NCI-H2227 treated with DMSO at 0.1 percent for 48 hours (cell line): Measurements from ENCODE around the gene PRKAR2B.

Experiments
- DNase-seq: peaks from one replicate; lab custom pipeline; 2025; lab: John Stamatoyannopoulos, UW

Gene PRKAR2B

DNA sequence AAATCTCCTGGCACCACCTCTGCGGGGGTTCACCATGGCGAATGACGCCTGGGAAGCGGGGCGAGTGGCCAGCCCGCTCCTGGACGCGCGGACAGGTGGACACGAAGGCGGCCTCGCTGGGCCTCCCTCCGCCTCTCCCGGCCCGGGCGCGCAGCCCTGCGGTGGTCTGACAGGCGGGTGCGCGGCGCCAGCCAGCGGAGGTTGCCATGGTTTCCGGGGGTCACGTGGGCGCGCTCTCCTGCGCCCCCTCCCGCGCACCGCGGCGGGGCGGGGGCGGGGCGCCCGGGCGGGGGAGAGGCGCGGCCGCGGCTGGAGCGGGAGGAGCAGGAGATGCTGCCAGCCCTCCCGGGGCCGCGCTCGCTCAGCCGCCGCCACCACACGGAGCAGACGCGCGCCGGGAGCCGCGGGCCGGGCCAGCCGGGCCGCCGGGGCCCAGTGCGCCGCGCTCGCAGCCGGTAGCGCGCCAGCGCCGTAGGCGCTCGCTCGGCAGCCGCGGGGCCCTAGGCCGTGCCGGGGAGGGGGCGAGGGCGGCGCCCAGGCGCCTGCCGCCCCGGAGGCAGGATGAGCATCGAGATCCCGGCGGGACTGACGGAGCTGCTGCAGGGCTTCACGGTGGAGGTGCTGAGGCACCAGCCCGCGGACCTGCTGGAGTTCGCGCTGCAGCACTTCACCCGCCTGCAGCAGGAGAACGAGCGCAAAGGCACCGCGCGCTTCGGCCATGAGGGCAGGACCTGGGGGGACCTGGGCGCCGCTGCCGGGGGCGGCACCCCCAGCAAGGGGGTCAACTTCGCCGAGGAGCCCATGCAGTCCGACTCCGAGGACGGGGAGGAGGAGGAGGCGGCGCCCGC is at the start of gene PRKAR2B:
TSS of gene PRKAR2B (plus strand) at position 359 of the 848 bp plus-strand sequence. CDS start at position 562, 203 bp downstream.
- DNase-seq: peak; percentile 95

GRCh38 chr7:106994833-106995232 is 49.7 kb upstream of the PRKAR2B start:
- no peak for DNase-seq

DNA sequence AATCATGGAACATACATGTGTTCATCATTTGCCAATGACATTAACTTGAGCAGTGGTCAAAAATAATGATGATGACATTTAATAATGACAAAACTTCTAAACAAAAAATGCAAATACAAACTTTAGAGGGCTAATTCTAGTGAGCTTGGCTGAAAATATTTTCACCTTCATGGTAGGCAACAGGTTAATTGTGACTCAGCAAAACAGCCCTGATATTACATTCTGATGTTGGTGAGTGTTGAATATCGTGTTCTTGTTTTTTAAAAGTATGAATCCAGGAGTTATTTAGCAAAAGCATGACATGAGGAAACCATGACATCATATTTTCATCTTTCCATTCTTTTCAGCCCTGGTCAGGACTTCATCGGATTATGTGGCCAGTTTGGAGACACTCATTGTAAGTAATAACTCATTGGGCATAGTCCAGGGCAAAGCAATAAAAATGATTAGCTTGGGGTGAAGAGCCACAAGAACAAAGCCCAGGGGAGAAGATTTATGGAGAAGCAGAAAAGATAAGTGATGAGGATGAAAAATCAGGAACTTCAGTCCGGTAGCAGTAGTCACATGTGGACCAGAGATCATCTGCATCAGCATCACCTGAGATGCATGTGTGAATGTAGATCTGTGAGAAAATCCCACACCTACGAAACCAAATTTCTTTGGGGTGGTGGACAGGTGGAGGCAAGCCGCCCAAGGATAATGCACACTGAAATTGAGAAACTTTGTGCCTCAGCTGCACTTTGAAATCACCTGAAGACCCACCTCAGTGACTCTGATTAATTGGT is 46.8 kb upstream of the PRKAR2B start:
- no peak for DNase-seq

GRCh38 chr7:106999023-106999422 is 45.5 kb upstream of the PRKAR2B start:
- no peak for DNase-seq

GRCh38 chr7:107001490-107001889 is 43.0 kb upstream of the PRKAR2B start:
- DNase-seq: no peak

DNA sequence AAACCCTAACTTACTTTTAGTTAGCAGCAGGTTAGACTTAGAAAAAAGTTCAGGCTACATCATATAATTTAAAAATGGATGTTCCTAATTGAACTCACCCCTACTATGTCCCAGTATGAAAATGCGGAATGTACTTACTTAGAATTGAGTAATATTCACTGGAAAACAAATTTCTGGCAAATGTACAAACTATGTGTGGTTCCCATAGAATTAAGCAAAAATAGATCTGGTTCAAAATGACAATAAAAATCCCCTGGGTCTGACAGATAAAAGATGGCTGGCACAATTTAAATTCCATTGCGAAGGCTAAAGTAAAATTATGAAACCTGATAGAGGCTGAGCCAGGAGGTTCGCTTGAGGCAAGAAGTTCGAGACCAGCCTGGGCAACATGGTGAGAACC is 42.4 kb upstream of the PRKAR2B start:
- no peak for DNase-seq

DNA sequence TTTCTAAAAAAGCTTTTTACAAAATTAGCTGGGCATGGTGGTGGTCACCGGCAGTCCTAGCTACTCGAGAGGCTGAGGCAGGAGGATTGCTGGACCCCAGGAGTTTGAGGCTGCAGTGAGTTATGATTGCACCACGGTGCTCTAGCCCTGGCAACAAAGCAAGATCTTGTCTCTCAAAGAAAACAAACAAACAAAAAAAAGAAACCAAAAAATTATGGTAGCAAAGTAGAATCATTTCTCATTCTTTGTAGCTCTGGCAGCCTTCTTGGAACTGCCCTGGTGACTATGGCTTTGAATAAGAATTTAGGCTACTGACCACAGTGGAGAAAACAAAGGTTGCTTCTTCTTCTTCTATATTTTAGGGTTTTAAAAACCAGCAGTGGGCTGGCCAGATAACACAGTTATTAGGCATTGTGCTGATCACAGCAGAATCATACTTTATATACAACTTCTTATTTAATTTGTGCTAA is 41.9 kb upstream of the PRKAR2B start:
- no peak for DNase-seq

DNA sequence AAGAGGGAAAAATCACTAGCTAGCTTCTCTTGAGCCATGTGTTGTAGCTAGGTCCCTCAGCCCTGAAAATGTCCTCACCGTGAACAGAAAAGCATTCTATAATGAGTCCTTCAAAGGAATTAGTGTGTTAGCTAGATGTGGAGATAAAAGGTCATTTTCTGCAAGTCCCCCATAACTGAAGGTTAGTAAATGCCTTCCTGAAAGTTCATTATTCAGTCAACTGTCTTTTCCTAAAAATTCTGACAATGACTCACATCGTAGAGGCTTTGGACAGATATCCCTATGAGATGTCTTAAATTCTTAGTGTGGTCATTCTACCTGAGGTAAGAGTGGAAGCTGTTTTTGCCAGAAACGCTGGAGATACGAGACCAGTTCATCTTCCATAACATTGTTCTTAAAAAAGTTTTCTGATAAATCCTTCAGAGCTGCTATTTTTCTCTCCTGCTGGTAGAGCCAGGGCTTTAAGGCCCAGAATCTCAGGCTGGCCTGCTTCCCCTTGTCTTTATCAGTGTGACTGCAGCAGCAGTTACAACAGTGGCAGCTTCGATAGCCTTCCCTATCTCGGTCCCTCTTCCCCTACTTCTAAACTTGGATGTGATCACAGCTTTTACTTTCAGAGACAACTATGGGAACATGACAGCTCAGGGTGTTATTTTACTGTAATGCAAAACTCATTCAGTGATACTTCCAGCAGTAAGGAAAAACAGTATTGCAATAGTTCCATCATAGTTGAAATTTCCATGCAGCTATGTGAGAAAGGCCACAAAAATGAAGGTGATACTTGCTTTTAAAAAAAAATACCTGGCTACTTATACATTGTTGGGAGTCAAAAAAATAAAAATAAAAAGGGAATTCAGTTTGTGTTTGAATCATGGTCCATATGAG is 37.3 kb upstream of the PRKAR2B start:
- no peak for DNase-seq

GRCh38 chr7:107007892-107008287 is 36.6 kb upstream of the PRKAR2B start:
- DNase-seq: no peak

GRCh38 chr7:107009846-107010203 is 34.7 kb upstream of the PRKAR2B start:
- no peak for DNase-seq

DNA sequence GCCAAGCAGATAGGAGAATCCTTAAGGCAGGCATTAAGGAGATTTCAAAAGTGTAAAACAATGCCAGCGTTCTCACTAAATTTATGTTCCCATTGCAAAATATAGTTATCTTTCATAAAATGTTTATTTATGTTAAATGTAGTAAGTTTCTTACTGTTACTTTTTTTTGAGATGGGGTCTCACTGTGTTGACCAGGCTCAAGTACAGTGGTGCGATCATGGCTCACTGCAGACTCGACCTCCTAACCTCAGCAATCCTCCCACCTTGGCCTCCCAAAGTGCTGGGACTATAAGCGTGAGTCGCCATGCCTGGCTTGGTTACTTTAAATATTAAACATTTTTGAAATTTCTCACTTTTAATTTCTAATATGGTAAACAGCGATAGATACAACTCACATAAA is 31.8 kb upstream of the PRKAR2B start:
- no peak for DNase-seq

DNA sequence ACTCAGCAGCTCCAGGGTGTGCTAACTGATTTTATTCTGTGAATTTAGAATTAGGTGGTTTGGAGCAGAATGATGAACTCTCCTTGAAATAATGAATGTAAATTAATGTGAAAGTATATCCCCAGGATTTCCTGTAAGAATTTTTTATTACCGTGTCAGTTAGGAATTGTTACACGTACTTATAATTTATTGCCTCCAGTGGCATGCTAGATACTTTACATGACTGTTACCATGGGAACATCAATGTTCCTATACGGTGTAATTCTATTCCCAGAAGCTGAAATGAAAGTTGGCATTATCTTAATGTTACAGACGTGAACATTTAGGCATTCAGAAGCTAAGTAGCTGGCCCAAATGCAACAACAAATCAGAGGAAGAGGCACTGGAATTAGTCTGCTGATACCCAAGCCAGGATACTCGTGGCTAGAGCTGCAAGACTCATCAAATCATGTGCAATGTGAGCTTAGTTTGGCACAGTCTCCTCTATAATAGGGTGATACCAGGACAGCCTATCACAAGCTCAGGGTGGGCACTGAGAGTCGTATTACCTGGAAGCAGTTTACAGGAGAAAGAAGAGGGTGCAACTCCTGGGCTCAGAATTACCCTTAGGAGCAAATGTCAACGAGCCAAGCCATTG is 30.0 kb upstream of the PRKAR2B start:
- no peak for DNase-seq

- DNase-seq: no peak
These were observed 28.2 kb upstream of the PRKAR2B start for GRCh38 chr7:107016312-107016711.

DNA sequence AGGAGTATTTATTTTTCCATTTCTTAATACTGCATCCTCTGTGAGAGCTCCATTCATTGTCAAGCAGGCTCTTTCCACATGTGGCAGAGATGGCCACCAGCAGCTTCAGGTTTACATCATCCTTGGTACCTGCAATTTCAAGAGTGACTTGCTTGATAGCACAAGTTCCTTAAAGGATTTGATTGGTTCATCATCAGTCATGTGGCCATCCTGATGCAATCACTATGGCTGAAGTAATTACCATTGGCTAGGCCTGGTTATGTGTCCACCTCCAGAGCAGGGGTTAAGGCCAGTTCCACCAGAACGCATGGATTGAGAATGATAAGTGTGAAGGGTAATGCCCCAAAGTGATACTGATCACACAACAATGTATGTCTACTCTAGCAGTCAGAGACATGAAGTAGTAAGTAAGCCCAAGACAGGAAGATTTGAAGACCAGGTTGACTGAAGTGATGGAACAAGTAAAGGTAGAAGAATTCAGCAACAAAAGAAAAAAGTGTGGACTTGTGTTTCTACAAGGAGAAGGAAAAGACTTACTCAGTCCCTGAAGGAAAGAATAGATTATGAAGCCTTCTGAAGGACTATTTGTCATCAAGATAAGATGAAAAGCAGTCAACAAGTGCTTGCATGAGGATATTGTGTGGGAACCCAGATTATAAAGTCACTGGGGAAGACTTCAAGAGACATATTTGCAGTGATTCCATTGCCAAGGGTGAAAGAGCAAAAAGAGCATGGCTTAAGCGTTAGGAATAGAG is 26.4 kb upstream of the PRKAR2B start:
- DNase-seq: no peak

- DNase-seq: no peak
These were observed 24.1 kb upstream of the PRKAR2B start for GRCh38 chr7:107020400-107020799.

DNA sequence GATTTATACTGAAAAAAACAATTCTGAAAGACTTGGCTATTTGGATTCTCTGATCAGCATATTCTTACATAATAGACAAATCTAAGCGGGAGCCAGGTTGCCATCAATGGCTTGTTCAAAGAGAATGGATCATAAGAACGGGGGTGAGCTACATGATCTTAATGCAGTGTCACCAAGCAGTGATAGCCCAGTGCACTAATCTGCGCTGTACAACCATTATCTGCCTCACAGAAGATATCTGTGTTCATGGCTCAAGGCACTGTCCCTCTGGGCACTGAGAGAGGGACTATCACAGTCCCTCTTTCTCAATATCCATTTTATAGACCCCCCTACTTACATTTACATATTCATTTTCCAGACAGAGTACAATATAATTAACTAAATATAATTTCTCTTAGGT is 22.9 kb upstream of the PRKAR2B start:
- DNase-seq: no peak

DNA sequence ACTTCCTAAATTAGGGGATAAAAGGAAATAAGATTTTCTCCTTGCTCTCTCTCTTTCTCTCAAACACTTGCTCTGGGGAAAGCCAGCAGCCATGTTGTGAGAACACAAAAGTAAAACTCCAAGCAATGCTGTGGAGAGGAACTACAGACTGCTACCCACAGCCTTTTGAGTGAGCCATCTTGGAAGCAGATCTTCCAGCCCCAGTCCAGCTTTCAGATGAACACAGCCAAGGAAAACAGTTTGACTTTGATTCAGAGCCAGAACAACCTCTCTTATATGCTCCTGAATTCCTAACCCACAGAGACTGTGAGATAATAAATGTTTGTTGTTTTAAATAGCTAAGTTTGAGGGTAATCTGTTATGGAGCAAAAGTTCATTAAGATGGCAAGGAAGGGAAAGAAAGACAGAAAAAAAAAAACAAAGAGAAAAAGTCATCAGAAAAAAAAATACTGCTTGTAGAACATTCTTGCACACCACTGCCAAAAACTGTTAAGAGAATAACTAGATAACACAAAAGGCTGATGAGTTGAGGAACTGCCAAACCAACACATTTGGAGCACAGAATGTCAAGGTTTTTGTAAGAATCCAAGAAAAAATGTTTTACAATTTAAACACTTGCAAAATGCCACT is 20.9 kb upstream of the PRKAR2B start:
- DNase-seq: no peak

DNA sequence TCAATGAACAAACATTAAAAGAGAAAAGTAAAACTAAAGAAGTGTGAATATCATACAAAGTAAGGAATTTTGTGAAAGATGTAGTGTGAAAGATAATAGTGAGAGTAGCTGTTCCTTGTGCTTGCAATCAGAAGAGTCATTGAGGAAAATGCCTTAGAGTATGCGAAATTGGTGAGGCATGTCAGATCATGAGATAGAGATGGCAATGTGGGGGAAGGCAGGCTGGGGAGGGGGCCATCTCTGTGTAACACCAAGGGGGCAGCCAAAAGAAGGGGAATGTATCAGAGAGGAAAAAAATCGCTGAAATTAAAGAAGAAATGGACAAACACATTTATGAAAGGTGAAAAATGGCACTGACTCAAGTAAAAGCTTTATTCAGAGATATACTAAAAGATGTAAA is 19.6 kb upstream of the PRKAR2B start:
- DNase-seq: no peak

DNA sequence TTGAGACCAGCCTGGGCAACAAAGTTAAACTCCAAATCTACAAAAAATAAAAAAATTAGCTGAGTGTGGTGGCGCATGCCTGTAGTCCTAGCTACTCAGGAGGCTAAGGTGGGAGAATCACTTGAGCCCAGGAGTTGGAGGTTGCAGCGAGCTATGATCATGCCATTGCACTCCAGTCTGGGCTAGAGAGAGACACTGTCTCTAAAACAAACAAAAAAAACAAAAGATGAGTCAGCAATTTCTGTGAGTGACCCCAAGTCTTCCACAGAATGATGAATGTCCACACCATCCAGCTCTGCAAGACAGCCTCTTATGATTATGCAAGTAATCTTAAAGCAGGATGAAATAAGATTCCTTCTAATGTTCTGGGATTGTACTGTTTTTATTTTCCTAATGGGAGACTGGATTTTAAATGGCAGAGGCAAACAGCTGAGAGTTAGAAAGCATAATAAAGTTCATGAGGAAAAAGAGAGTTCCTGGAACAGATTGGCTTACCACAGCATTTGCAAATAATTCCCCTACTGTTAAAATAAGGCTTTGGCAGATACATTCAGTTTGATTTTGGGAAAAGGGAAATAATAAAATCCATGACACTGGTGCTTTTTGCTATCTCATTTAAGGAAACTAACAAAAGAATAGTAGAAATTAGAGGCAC is 18.9 kb upstream of the PRKAR2B start:
- no peak for DNase-seq

GRCh38 chr7:107026166-107026565 is 18.3 kb upstream of the PRKAR2B start:
- no peak for DNase-seq
